ENCODE results near the gene SLC7A8. TPM values are rescaled to one million over a fixed set of nuclear protein-coding genes. Genes with fewer than 3 reads are reported as not detected.
A peak's percentile ranks its signal among the peaks of the same experiment; 100 is the strongest.

SLC7A8 gene
- total and polyA plus RNA-seq, 11 donors = 7.3 to 34.1 (median 14.2) TPM

GRCh38 chr14:23126548-23127278 is 56.7 kb downstream of the SLC7A8 start:
- no peak for DNase-seq
- Histone ChIP-seq H3K27me3 (no peaks in the 10 kb centered on the region), H3K36me3 (peaks cover 0 to 31% (median 5%) of the 10 kb centered on the region in 9 donors), H3K4me1 (peaks cover 0 to 22% (median 3%) of the 10 kb centered on the region in 12 donors), H3K9me3 (no peaks in the 10 kb centered on the region), H3K4me3 (no peak overlapping the region), H3K27ac (no peak overlapping the region)
- intact Hi-C loops (cut with DNase I) = loop anchor here in 3 of 10 donors (10.0 kb wide), 2 partner anchors 168 to 248 kb away; partner anchors contain the start of genes CMTM5 (in 1 of the 3) and IL25 (in 1 of the 3)
- 87 to 93% (median 87%) methylated on average over 8 of the region's 8 CpGs for WGBS, 4 donors
- no peak for ATAC-seq
- no peak for TF ChIP-seq POLR2A (IDR thresholded peaks at IDR 0.05)
- TF ChIP-seq, protein P1, sequence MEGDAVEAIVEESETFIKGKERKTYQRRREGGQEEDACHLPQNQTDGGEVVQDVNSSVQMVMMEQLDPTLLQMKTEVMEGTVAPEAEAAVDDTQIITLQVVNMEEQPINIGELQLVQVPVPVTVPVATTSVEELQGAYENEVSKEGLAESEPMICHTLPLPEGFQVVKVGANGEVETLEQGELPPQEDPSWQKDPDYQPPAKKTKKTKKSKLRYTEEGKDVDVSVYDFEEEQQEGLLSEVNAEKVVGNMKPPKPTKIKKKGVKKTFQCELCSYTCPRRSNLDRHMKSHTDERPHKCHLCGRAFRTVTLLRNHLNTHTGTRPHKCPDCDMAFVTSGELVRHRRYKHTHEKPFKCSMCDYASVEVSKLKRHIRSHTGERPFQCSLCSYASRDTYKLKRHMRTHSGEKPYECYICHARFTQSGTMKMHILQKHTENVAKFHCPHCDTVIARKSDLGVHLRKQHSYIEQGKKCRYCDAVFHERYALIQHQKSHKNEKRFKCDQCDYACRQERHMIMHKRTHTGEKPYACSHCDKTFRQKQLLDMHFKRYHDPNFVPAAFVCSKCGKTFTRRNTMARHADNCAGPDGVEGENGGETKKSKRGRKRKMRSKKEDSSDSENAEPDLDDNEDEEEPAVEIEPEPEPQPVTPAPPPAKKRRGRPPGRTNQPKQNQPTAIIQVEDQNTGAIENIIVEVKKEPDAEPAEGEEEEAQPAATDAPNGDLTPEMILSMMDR (IDR thresholded peaks at IDR 0.05) = no peak

DNA sequence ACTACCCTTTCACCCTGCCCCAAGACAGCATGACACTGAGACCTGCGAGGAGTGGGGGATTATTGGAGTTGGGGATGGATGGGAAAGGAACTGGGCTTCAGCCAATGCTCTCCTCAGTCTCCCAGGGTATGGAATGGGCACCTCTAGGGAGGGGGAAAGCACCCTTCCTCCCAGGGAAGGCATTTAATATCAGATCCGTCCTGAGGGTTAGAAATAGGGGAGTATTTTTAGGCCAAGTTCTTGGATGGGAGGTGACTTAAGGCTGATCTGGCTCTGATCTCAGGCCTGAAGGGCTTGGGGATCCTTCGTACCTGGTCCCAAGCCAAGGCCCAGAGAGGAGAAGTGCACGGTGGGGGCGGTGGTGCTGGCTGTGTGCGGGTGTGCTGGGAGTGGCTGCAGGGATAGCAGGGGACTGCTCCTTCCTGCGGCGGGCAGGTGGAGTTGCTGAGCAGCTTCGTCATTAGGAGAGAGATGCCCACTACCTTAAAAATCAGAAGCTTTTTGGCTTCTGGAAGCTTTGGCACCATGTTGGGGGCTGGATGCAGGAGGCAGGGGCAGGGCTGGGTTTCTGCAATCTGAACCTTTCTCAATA is 57.4 kb downstream of the SLC7A8 start:
- TF ChIP-seq, protein P1 (IDR thresholded peaks at IDR 0.05) = no peak
- no peak for TF ChIP-seq POLR2A (IDR thresholded peaks at IDR 0.05)
- H3K9me3 ChIP-seq = no peaks in the 10 kb centered on the region
- intact Hi-C loops (cut with DNase I) = loop anchor here in 3 of 10 donors (10.0 kb wide), 2 partner anchors 169 to 249 kb away; partner anchors contain the start of genes CMTM5 (in 1 of the 3) and IL25 (in 1 of the 3)
- H3K27ac ChIP-seq = no peak overlapping the region
- DNase-seq = no peak
- WGBS, 4 donors = 58 to 64% (median 61%) methylated on average over 9 of the region's 9 CpGs
- peaks cover 0 to 31% (median 5%) of the 10 kb centered on the region in 9 donors for H3K36me3 ChIP-seq
- H3K27me3 ChIP-seq = no peaks in the 10 kb centered on the region
- H3K4me1 ChIP-seq = peaks cover 0 to 29% (median 6%) of the 10 kb centered on the region in 12 donors
- ATAC-seq = peak in 1 of 4 donors; percentile 14
- no peak overlapping the region for H3K4me3 ChIP-seq

DNA sequence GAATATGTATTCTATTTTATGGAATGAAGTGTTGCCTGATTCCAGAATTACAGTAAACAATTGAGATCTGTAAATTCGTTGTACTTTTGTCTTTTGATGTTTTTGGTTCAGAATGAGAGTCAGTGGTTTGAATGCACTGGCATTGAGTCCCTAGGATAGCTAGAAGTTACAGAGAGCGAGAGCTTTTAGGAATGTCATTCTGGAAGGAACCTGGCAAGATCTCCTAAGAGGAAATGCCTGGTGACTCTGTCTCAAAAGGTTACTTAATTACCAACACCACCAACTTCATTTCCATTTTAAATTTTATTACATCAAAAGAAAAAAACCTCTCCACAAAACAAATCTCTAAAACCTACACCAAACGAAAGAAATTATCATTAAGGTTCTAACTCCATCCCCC is 58.4 kb downstream of the SLC7A8 start:
- WGBS, 4 donors = 62 to 72% (median 67%) methylated on average over 3 of the region's 3 CpGs
- no peak overlapping the region for H3K27ac ChIP-seq

More for the DNA sequence above, 58.4 kb downstream of the SLC7A8 start:
- H3K27me3 ChIP-seq = no peaks in the 10 kb centered on the region
- peaks cover 0 to 30% (median 5%) of the 10 kb centered on the region in 9 donors for H3K36me3 ChIP-seq
- ATAC-seq (no peak), DNase-seq (no peak)
- H3K4me1 ChIP-seq = peaks cover 0 to 25% (median 8%) of the 10 kb centered on the region in 12 donors
- TF ChIP-seq, protein P1 (IDR thresholded peaks at IDR 0.05) = no peak
- no peak for TF ChIP-seq POLR2A (IDR thresholded peaks at IDR 0.05)
- intact Hi-C loops (cut with DNase I) = loop anchor here in 3 of 10 donors (10.0 kb wide), 2 partner anchors 170 to 250 kb away; partner anchors contain the start of genes CMTM5 (in 1 of the 3) and IL25 (in 1 of the 3)
- no peak overlapping the region for H3K4me3 ChIP-seq
- H3K9me3 ChIP-seq = no peaks in the 10 kb centered on the region

All from heart left ventricle (tissue), 16 donors.